ENCODE results near the gene PPARG. TPM values are rescaled to one million over a fixed set of nuclear protein-coding genes. Genes with fewer than 3 reads are reported as not detected.

The PPARG gene
- total RNA-seq, 1 donor from 2014 or later: 23.6 TPM

DNA sequence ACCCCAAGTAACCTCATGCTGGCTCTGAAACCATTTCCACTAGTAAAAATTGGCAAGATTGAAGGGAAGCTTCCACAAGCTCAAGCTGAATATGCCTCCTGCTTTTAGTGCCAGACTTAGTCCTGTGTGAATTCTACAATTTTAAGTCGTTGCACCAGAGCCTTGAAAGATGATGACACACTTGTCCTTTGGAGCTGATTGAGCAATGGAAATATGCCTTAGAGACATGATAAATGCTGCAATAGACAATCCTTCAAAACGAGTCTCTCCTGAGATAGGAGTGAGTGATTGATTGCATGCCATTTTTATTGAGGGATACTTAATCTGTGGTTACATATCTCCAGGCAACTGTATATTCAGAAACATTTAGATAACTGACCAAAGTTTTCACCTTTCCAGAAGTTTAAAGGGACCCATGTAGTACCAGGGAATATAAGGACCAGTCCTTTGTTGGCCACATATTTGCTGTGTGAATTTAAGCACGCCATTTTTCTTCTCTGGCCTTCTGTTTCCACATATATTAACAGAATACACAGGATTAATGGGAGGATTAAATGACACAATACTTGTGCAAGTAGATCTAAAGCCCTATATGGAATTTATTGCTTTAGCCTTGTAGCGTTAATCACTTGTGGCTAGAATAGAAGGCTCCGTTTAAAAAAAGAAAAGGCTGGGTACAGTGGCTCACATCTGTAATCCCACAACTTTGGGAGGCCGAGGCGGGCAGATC lies 65.1 kb downstream of the PPARG start:
- intact Hi-C loops (cut with DNase I): loop anchor here (10.0 kb wide), 1 partner anchor 121 kb away; no protein-coding TSS in a partner anchor
- ATAC-seq (ENCODE audit: poor library complexity) (peak; percentile 62), DNase-seq (no peak)

DNA sequence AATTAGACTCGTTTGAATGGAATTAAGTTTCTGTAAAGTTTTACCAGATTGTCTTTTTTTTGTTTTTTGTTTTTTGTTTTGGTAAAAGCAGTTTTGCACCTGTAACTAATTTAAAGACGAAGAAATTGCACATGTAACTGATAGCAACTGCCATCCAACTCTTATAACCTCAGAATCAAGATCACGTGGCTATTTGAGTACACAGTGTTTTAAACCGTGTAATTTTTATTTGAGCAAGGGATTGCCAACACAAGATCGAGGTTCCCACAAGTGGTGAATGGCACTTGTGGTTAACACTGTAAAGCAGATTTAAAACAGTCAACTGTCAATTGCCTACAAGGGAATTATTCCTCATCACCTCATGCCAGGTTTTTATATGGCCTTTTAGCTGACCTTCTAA lies 67.3 kb downstream of the PPARG start:
- peak; percentile 45 for ATAC-seq (ENCODE audit: poor library complexity)
- DNase-seq: no peak
- intact Hi-C loops (cut with DNase I): loop anchor here (10.0 kb wide), 1 partner anchor 119 kb away; no protein-coding TSS in a partner anchor

GRCh38 chr3:12356996-12357395 lies 68.1 kb downstream of the PPARG start:
- intact Hi-C loops (cut with DNase I): loop anchor here (10.0 kb wide), 1 partner anchor 118 kb away; no protein-coding TSS in a partner anchor
- no peak for ATAC-seq (ENCODE audit: poor library complexity)
- DNase-seq: peak; percentile 29

DNA sequence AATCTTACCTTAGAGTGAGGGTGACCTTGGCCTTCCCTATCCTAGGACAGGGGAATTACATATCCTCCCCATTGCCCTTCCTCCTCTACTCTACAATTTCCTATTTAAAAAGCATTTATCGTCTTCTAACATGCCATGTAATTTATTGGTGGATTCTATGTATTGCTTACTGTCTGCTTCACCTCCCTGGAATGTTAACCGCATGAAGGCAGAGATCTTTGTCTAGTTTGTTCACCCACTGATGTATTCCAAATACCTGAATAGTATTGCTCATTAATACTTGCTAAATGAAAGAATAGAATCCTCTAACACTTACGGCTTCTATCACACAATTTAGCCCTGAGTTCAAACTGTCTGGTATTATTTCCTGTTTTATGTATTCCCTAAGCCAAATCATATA lies 68.6 kb downstream of the PPARG start:
- DNase-seq (no peak), ATAC-seq (ENCODE audit: poor library complexity) (no peak)
- intact Hi-C loops (cut with DNase I): loop anchor here (10.0 kb wide), 1 partner anchor 117 kb away; no protein-coding TSS in a partner anchor

GRCh38 chr3:12363397-12364195 lies 74.7 kb downstream of the PPARG start:
- ATAC-seq (ENCODE audit: poor library complexity) (no peak), DNase-seq (no peak)
- intact Hi-C loops (cut with DNase I): no loop called here

DNA sequence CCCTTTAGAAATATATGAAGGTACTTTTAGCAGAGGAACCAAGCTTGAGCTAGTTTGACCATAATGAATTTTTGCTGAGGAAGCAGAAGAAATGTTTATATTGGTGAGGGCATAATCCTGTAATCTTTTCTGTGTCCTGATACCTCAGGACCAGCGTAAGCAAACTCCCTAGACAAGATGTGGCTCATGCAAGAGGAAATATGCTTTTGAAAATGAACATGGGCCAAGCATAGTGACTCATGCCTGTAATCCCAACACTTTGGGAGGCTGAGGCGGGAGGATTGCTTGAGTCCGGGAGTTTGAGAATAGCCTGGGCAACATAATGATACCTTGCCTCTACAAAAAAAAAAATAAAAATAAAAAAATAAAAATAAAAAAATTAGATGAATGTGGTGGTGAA lies 78.5 kb downstream of the PPARG start:
- intact Hi-C loops (cut with DNase I): no loop called here
- DNase-seq (no peak), ATAC-seq (ENCODE audit: poor library complexity) (no peak)

GRCh38 chr3:12369029-12369428 lies 80.2 kb downstream of the PPARG start:
- DNase-seq (no peak), ATAC-seq (ENCODE audit: poor library complexity) (no peak)
- intact Hi-C loops (cut with DNase I): no loop called here

- intact Hi-C loops (cut with DNase I): no loop called here
- no peak for ATAC-seq (ENCODE audit: poor library complexity)
Measured at GRCh38 chr3:12369598-12369997, 80.7 kb downstream of the PPARG start.

GRCh38 chr3:12370758-12371157 lies 81.9 kb downstream of the PPARG start:
- DNase-seq (no peak), ATAC-seq (ENCODE audit: poor library complexity) (peak; percentile 50)
- intact Hi-C loops (cut with DNase I): no loop called here

More at GRCh38 chr3:12369598-12369997, 80.7 kb downstream of the PPARG start:
- DNase-seq: no peak

GRCh38 chr3:12371525-12372140 lies 82.8 kb downstream of the PPARG start:
- ATAC-seq (ENCODE audit: poor library complexity): peak; percentile 71
- intact Hi-C loops (cut with DNase I): no loop called here
- DNase-seq: peak; percentile 63

DNA sequence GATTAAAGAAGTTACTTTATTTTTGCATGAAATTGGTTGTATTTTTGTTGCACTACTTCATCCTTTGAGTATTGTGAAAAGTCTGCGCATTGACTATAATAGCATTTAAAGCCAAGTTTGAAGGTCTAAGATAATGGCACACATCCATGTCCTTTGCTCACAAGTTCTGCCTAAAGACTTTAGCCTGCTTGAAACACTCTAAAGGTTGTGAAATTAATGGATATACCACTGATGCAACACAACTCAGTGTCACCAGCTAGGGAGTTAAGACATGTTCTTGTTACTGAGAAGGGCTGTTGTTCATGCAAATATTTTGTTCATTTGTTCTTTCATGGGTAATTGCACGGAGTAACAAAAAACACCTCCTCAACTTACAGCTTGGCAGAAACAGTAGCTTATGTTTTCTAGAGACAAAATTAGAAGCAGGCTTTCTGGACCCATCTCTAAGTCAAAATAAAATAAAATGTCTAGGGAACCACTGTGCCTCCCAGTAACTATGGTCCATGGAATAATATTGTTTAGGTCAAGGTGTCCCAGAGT lies 83.9 kb downstream of the PPARG start:
- intact Hi-C loops (cut with DNase I): no loop called here
- DNase-seq (no peak), ATAC-seq (ENCODE audit: poor library complexity) (no peak)

- intact Hi-C loops (cut with DNase I): no loop called here
- ATAC-seq (ENCODE audit: poor library complexity) (peak; percentile 60), DNase-seq (no peak)
Measured at GRCh38 chr3:12375572-12375971, 86.7 kb downstream of the PPARG start.

DNA sequence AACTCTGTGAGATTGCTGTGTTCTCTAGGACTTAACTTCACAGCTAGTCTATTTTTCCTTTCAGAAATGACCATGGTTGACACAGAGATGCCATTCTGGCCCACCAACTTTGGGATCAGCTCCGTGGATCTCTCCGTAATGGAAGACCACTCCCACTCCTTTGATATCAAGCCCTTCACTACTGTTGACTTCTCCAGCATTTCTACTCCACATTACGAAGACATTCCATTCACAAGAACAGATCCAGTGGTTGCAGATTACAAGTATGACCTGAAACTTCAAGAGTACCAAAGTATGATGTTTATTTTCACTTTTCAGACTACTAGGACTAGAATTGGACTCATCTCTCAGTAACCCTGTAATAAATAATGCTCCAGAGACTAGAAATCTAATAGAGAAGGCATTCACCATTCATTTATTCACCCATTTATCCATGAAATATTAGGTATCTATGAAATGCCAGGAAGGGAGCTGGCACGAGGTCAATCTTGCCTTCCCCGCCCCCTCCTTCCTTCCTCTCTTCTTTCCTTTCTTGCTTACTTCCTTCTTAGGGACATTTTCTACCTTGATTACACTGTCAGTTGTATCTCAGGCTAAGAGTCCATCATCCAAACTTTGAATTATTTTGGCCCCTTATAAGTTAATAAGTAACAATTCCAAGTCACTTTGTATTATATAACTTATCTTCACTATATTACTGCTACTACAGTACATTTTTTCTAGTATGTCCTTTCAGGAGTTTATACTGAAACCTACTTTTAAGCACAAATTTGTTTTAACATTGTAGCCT lies 91.0 kb downstream of the PPARG start:
- no peak for ATAC-seq (ENCODE audit: poor library complexity)
- intact Hi-C loops (cut with DNase I): no loop called here
- no peak for DNase-seq

DNA sequence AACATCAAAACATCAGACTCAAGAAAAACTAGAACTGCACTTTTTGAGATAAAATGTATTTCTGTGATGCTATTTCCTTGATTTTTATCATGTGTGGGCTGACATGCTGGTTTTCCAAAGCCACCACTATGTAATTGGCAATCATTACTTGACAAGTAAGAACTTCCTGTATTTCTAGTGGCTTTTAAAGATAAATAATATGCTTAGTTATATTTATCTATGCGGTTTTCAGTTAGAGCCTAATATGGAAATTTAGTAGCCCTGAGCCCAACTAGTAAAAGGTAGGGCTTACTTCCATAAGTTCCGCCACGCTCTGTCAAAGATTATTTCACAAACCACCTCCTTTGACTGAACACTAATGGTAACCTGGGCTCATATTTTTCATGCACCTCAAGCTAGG lies 91.6 kb downstream of the PPARG start:
- intact Hi-C loops (cut with DNase I): no loop called here
- DNase-seq (no peak), ATAC-seq (ENCODE audit: poor library complexity) (no peak)

- intact Hi-C loops (cut with DNase I): no loop called here
Measured at GRCh38 chr3:12381199-12381598, 92.3 kb downstream of the PPARG start.

DNA sequence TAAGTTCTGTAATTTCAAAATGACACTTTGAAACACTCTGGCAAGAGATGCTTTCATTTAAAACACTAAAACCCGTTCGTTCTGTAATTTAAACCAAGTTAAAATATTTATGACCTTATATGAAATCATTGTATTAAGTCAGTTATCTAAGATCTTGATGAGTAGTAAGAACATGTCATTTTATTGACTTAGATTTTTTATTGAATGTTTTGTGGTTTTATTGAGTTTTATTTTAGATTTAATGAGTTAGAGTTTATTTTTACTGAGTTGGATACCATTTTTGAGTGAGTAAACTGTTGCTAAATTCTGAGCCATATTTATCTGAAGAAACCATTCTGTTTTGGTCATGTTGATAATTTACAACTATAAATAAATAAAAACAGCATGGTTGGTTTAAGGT lies 94.3 kb downstream of the PPARG start:
- intact Hi-C loops (cut with DNase I): no loop called here
- ATAC-seq (ENCODE audit: poor library complexity): no peak
- DNase-seq: no peak

More at GRCh38 chr3:12381199-12381598, 92.3 kb downstream of the PPARG start:
- DNase-seq (no peak), ATAC-seq (ENCODE audit: poor library complexity) (no peak)

- ATAC-seq (ENCODE audit: poor library complexity) (no peak), DNase-seq (no peak)
- intact Hi-C loops (cut with DNase I): no loop called here
Measured at GRCh38 chr3:12384451-12385233, 95.8 kb downstream of the PPARG start.
